Measurements from ENCODE around the gene PLOD3.

Gene PLOD3

GRCh38 chr7:101216860-101217387, 457 bp downstream of the PLOD3 start:
- peak; percentile 81; the same call in 1 of the 2 replicates for TF ChIP-seq ZFX (IDR thresholded peaks at IDR 0.05)
- TF ChIP-seq CTCF (conservative IDR thresholded peaks at IDR 0.05): no peak
- H3K27ac ChIP-seq: peak overlapping the region; percentile 85

- H3K27ac ChIP-seq: peak overlapping the region; percentile 85
These were observed 1.2 kb downstream of the PLOD3 start for GRCh38 chr7:101216001-101216859.

GRCh38 chr7:101212014-101212413, 5.4 kb downstream of the PLOD3 start:
- TF ChIP-seq CTCF (conservative IDR thresholded peaks at IDR 0.05) (no peak), ZFX (IDR thresholded peaks at IDR 0.05) (no peak)
- H3K27ac ChIP-seq: no peak overlapping the region

More at GRCh38 chr7:101216001-101216859, 1.2 kb downstream of the PLOD3 start:
- TF ChIP-seq CTCF (conservative IDR thresholded peaks at IDR 0.05) (no peak), ZFX (IDR thresholded peaks at IDR 0.05) (no peak)

GRCh38 chr7:101211501-101211900, 5.9 kb downstream of the PLOD3 start:
- TF ChIP-seq CTCF (conservative IDR thresholded peaks at IDR 0.05) (no peak), ZFX (IDR thresholded peaks at IDR 0.05) (no peak)
- H3K27ac ChIP-seq: no peak overlapping the region

- TF ChIP-seq CTCF (conservative IDR thresholded peaks at IDR 0.05) (no peak), ZFX (IDR thresholded peaks at IDR 0.05) (no peak)
- H3K27ac ChIP-seq: no peak overlapping the region
These were observed 7.2 kb downstream of the PLOD3 start for GRCh38 chr7:101210143-101210542.

DNA sequence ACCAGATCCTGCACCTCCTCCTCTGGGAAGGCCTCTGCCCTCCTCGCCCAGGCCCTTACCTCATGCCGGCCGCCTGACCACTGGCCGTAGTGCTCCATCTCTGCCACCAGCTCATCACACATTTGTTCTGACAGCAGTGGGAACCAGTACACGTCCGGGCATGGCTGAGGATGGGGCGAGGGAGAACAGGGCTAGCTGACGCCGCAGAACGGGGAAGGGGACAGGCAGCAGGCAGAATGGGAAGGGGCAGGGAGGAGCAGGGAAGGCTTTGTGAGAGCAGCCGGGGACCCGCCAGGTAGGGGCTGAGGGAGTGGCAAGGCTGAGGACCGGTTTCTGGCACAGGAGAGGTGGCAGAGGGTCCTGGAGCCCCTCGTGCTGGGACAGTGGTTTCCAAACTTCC, 8.6 kb downstream of the PLOD3 start:
- H3K27ac ChIP-seq: no peak overlapping the region
- TF ChIP-seq CTCF (conservative IDR thresholded peaks at IDR 0.05) (no peak), ZFX (IDR thresholded peaks at IDR 0.05) (no peak)

- TF ChIP-seq CTCF (conservative IDR thresholded peaks at IDR 0.05): no peak
- TF ChIP-seq ZFX (IDR thresholded peaks at IDR 0.05): no peak
- H3K27ac ChIP-seq: no peak overlapping the region
These were observed 9.9 kb downstream of the PLOD3 start for GRCh38 chr7:101207459-101207858.

All from C4-2B (cell line).